HG02610 (cell line): ENCODE data around the gene ACP3.

Experiments used
- ATAC-seq: cut with Tn5 transposase; IDR thresholded peaks from one replicate; pipeline ENCODE4 v1.9.1; 2021; ENCODE audit warnings: mild to moderate bottlenecking, moderate library complexity; ENCODE audit not compliant: unreplicated experiment

Gene ACP3

DNA sequence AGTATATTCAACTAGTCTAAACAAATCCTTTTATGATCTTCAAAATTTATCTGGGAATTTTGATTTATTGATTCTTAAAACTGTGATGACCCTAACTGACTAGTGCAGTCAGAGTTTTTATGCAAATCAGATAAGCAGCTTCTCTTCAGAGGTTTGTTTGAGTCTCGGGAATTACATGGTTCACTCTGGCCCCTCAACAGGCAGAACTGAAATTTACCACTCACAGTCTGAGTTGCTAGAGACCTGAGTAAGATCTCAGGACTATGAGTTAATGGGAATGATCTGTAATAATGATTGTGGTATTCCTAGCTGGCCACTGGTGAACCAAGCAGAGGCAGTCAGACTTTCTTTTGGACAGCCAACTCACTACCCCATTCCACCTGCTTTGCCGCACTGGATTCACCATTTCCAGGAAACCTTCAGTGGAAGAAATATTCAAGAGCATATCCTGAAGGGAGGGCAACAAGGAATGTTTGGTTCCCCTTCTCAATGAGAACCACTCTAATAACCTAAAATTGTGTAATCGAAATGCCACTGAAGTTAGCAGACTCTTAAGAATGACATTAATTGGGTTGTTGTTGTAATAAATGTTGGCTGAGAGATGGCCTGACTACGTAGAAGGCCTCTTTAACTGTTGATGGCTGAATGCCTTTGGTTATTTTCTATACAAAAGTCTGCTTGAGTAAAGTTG, 88.5 kb downstream of the ACP3 start:
- peak; percentile 59 for ATAC-seq

DNA sequence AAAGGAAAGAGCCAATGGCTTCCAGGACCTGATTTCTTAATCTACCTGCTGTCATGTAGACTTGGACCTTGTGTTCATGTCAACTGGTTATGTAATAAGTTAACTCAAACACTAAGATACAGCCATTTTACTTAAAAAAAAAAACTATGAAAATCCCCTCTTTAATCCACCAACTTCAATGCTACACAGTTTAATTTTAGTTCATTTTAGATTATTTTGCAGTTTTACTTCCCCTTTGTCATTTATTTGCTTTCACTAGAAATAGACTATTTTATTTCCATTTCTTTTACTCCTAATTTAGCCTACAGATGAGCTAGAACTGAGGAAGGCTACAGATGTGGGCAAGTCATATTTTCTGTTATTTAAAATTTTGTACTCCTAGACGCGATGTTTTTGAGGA, 89.4 kb downstream of the ACP3 start:
- no peak for ATAC-seq

DNA sequence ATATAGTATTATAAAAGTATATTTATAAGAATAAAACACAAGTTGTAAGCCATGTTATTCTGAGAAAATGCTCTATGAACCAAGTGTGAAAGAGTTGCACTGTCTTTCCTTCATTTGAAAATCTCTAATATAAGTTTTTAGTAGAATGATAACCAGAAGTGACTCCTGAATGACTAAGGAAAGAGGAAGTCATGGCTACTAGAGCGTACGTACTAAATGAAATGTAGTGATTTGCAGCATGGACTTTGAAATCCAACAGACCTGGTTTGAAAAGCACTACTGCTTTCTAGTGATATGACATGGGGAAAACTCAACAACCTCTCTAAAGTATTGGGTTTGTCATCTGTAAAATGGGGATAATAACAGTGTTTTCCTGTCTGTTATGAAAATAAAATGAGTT, 89.8 kb downstream of the ACP3 start:
- no peak for ATAC-seq
